ENCODE results near the gene ROR1. TPM values are rescaled to one million over a fixed set of nuclear protein-coding genes. Genes with fewer than 3 reads are reported as not detected.

Gene ROR1
- total RNA-seq, 1 experiment from 2014 or later, result 2.7 TPM

GRCh38 chr1:63773815-63774616, at the start of gene ROR1 (continued):
- TF ChIP-seq ZFX (IDR thresholded peaks at IDR 0.05) (peak; percentile 28; the same call in 1 of the 2 replicates), SRF (IDR thresholded peaks at IDR 0.05; ENCODE audit: low read depth) (no peak), FOSL1 (IDR thresholded peaks at IDR 0.05; ENCODE audit: low read depth) (no peak), YY1 (IDR thresholded peaks at IDR 0.05; ENCODE audit: extremely low read depth, insufficient replicate concordance, low read depth, low read length) (peak; percentile 11), POLR2A (IDR thresholded peaks at IDR 0.05; ENCODE audit: borderline replicate concordance, extremely low read depth, insufficient read depth, insufficient read length) (no peak), ELF1 (IDR thresholded peaks at IDR 0.05; ENCODE audit: borderline replicate concordance, low read depth) (no peak)
- TF ChIP-seq, protein P1, sequence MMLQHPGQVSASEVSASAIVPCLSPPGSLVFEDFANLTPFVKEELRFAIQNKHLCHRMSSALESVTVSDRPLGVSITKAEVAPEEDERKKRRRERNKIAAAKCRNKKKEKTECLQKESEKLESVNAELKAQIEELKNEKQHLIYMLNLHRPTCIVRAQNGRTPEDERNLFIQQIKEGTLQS (IDR thresholded peaks at IDR 0.05), result no peak; the same call in 1 of the 2 replicates

DNA sequence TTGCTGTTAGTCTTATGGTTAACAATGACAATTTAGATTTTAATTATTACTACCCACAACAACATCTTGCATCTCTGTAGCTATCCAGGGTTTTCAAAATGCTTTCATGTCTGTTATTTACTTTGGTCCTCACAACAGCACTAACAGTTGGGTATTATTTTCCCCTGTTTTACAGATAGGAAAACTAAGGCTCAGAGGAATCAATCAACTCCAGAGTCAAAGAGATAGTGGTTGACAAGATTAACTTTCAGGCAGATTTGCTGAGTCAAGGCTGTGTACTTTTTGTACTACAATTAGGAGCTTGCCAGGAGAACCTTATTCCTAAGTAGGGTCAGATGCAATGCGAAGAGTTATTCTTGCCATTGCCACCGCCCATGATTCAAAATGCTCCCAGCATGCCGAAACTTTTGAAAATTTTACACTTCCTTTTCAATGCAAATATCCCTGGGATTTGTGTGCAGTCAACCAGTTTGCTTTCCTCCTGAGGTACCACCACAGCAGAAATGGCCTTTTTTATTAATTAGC, 49.4 kb upstream of the ROR1 start:
- no peaks in the 10 kb centered on the region for H3K9me2 ChIP-seq (ENCODE audit: insufficient read depth)
- no TSS peak for BruUV-seq (replicated peaks)
- no peaks in the 10 kb centered on the region for H3K79me2 ChIP-seq (ENCODE audit: insufficient read depth, low read length)
- H3K36me3 ChIP-seq (ENCODE audit: control insufficient read depth in 1 of 2, insufficient read depth in 2 of 2, low read length in 2 of 2), result no peaks in the 10 kb centered on the region
- H3K4me2 ChIP-seq (ENCODE audit: low read length), result no peak overlapping the region
- H4K20me1 ChIP-seq (ENCODE audit: insufficient read depth), result no peaks in the 10 kb centered on the region
- DNase-seq (ENCODE audit: low read depth, low spot score), result no peak
- RAD21 ChIA-PET (ENCODE audit: low non-redundant PET in 1 of 2, low total read pairs in 2 of 2, uncharacterized antibody in 2 of 2, unreplicated experiment in 2 of 2), result no interaction called here
- intact Hi-C loops (cut with micrococcal nuclease), result no loop called here
- TF ChIP-seq EGR1 (IDR thresholded peaks at IDR 0.05; ENCODE audit: low read depth), result no peak
- no peak for TF ChIP-seq CEBPB (IDR thresholded peaks at IDR 0.05; ENCODE audit: low read depth)
- no peak for TF ChIP-seq RAD21 (IDR thresholded peaks at IDR 0.05; ENCODE audit: low read depth)
- TF ChIP-seq EZH2phosphoT487 (IDR thresholded peaks at IDR 0.05; ENCODE audit: borderline replicate concordance), result no peak
- TF ChIP-seq, protein P2, sequence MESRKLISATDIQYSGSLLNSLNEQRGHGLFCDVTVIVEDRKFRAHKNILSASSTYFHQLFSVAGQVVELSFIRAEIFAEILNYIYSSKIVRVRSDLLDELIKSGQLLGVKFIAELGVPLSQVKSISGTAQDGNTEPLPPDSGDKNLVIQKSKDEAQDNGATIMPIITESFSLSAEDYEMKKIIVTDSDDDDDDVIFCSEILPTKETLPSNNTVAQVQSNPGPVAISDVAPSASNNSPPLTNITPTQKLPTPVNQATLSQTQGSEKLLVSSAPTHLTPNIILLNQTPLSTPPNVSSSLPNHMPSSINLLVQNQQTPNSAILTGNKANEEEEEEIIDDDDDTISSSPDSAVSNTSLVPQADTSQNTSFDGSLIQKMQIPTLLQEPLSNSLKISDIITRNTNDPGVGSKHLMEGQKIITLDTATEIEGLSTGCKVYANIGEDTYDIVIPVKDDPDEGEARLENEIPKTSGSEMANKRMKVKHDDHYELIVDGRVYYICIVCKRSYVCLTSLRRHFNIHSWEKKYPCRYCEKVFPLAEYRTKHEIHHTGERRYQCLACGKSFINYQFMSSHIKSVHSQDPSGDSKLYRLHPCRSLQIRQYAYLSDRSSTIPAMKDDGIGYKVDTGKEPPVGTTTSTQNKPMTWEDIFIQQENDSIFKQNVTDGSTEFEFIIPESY (IDR thresholded peaks at IDR 0.05; ENCODE audit: extremely low read depth, insufficient replicate concordance, low read length), result no peak
- TF ChIP-seq, protein P3, sequence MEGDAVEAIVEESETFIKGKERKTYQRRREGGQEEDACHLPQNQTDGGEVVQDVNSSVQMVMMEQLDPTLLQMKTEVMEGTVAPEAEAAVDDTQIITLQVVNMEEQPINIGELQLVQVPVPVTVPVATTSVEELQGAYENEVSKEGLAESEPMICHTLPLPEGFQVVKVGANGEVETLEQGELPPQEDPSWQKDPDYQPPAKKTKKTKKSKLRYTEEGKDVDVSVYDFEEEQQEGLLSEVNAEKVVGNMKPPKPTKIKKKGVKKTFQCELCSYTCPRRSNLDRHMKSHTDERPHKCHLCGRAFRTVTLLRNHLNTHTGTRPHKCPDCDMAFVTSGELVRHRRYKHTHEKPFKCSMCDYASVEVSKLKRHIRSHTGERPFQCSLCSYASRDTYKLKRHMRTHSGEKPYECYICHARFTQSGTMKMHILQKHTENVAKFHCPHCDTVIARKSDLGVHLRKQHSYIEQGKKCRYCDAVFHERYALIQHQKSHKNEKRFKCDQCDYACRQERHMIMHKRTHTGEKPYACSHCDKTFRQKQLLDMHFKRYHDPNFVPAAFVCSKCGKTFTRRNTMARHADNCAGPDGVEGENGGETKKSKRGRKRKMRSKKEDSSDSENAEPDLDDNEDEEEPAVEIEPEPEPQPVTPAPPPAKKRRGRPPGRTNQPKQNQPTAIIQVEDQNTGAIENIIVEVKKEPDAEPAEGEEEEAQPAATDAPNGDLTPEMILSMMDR (IDR thresholded peaks at IDR 0.05 in 2 of 3, conservative IDR thresholded peaks at IDR 0.05 in 1 of 3; ENCODE audit: borderline replicate concordance in 1 of 3, insufficient read depth in 1 of 3, low read depth in 2 of 3, low read length in 2 of 3), result no peak
- no peak for TF ChIP-seq ELF1 (IDR thresholded peaks at IDR 0.05; ENCODE audit: borderline replicate concordance, low read depth)
- TF ChIP-seq, protein P1 (IDR thresholded peaks at IDR 0.05), result no peak
- TF ChIP-seq YY1 (IDR thresholded peaks at IDR 0.05; ENCODE audit: extremely low read depth, insufficient replicate concordance, low read depth, low read length), result no peak
- no peak for TF ChIP-seq SRF (IDR thresholded peaks at IDR 0.05; ENCODE audit: low read depth)
- TF ChIP-seq CBX3 (IDR thresholded peaks at IDR 0.05; ENCODE audit: low read depth), result no peak
- H3K9me3 ChIP-seq (ENCODE audit: control insufficient read depth in 1 of 2, insufficient read depth in 1 of 2, low read depth in 1 of 2, low read length in 2 of 2), result 0 out of 4 replicates have a peak, but pooled peaks cover 0 to 5% of the 10 kb centered on the region in 2 experiments
- peaks cover 0 to 11% of the 10 kb centered on the region in 2 experiments; a peak in 1 of 4 replicates for H3K4me1 ChIP-seq (ENCODE audit: control insufficient read depth in 1 of 2, insufficient read depth in 2 of 2, low read length in 2 of 2)
- no peak overlapping the region for H3K9ac ChIP-seq (ENCODE audit: low read length)
- POLR2A ChIA-PET, result no interaction called here
- H3K27me3 ChIP-seq (ENCODE audit: insufficient read depth, low read length), result no peaks in the 10 kb centered on the region
- no peak for ATAC-seq
- H3K27ac ChIP-seq (ENCODE audit: low read depth, low read length), result no peak overlapping the region
- H2AFZ ChIP-seq (ENCODE audit: low read depth, low read length, poor library complexity, severe bottlenecking), result no peak overlapping the region
- H3K4me3 ChIP-seq (replicated peaks in 1 of 2; ENCODE audit: low read depth in 1 of 2, low read length in 2 of 2), result no peak overlapping the region
- CTCF ChIA-PET, result no interaction called here

Data from HCT116 (cell line).